OCI-LY7 (cell line): ENCODE results near the gene RPLP1.

Experiments
- EZH2phosphoT487 ChIP-seq: fragments of 200-600 bp; sonication (generic); IDR thresholded peaks from 2 replicates; pipeline ENCODE4 v1.6.1; 2018; ENCODE audit warnings: low read depth, borderline replicate concordance, mild to moderate bottlenecking, mixed run types, antibody characterized with exemption, low read length, moderate library complexity, mixed read lengths
- TF ChIP-seq, protein P1 (sequence below): fragments of 200-600 bp; sonication (generic); conservative IDR thresholded peaks from 2 replicates; pipeline ENCODE4 v1.5.1; 2014; ENCODE audit warnings: mild to moderate bottlenecking, antibody characterized with exemption, low read length, moderate library complexity, mixed read lengths

- TF ChIP-seq, protein P1, sequence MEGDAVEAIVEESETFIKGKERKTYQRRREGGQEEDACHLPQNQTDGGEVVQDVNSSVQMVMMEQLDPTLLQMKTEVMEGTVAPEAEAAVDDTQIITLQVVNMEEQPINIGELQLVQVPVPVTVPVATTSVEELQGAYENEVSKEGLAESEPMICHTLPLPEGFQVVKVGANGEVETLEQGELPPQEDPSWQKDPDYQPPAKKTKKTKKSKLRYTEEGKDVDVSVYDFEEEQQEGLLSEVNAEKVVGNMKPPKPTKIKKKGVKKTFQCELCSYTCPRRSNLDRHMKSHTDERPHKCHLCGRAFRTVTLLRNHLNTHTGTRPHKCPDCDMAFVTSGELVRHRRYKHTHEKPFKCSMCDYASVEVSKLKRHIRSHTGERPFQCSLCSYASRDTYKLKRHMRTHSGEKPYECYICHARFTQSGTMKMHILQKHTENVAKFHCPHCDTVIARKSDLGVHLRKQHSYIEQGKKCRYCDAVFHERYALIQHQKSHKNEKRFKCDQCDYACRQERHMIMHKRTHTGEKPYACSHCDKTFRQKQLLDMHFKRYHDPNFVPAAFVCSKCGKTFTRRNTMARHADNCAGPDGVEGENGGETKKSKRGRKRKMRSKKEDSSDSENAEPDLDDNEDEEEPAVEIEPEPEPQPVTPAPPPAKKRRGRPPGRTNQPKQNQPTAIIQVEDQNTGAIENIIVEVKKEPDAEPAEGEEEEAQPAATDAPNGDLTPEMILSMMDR, result no peak
- TF ChIP-seq EZH2phosphoT487, result no peak
Measured at GRCh38 chr15:69468241-69469121, 15.9 kb downstream of the RPLP1 start.
